ENCODE data around the gene C19orf33.

Gene C19orf33

GRCh38 chr19:38346837-38347236 is 42.8 kb downstream of the C19orf33 start:
- no peak for DNase-seq

- DNase-seq = no peak
These were observed 46.8 kb downstream of the C19orf33 start for GRCh38 chr19:38350883-38351282.

- DNase-seq = no peak
These were observed 47.9 kb downstream of the C19orf33 start for GRCh38 chr19:38351865-38352395.

- no peak for DNase-seq
These were observed 48.6 kb downstream of the C19orf33 start for GRCh38 chr19:38352611-38353010.
